GM03348 (cell line): ENCODE measurements around the gene BICC1.

ENCODE experiments used
- DNase-seq: peaks from one replicate; pipeline ENCODE4 v3.0.0; 2012; ENCODE audit warnings: low spot score

The BICC1 gene

DNA sequence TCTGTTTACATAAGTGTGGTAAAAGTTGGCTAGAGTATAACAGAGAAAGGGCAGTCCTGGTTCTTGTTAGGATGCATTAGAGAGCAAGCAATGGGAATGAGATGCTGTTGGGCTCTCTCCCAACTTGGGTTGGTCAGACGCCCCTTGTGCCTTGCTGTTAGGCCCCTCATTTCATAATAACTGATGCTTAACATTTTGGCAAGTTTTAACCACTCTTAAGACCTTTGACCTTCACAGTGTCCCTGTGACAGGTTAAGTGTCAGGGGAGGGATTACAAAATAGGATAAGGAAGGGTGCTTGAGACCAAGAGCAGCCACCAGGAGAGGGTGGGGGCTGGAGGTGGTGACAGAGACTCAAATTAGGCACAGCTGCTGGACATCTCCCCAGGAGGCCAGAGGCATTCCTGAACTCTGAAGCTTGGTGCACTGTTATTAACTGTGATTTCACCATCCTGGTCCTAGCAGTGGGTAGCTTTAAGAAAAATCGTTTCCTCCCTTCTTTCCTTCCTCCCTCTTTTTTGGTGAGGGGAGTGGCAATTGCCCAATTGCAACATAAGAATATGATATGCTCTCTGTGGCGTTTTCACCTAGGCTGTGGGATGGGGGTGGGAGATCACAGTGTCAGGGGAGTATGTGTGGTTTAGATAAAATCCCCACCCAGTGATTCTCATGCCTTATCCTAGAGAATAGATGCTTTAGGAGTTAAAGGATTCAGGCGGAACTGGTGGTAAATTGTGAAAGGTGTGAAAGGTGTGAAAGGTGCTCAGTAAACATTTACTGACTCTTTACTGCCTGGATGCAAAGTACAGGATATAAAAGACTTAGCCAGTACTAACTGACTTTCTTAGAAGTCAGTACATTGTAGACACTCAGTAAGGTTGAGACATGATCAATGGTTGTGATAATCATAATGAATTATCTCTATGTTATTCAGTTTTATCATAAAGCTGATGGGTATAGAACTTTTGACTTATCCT lies 270.5 kb downstream of the BICC1 start:
- peak; percentile 60 for DNase-seq

- DNase-seq: no peak
Observed at GRCh38 chr10:58784361-58784760, 271.7 kb downstream of the BICC1 start.

DNA sequence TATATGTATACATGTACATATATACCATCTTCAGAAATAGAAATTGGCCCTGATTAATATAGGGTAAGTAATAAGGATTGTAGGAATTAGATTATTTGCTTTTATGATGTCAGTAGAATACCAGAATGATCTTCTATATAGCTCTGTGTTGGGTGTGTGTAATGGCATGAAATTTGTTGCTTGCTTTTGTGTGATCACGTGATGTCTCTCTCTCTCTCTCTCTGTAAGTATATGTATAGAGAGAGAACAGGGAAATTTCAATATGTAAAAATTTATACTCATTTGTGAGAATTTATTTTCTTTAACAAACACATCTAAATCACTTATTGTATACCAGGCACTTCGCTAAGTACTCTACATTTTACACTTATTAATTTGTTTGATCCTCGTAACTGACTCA lies 272.7 kb downstream of the BICC1 start:
- DNase-seq: no peak

- peak; percentile 32 for DNase-seq
Observed at GRCh38 chr10:58791137-58791536, 278.5 kb downstream of the BICC1 start.

- DNase-seq: no peak
Observed at GRCh38 chr10:58795560-58795959, 282.9 kb downstream of the BICC1 start.

GRCh38 chr10:58796242-58796641 lies 283.6 kb downstream of the BICC1 start:
- no peak for DNase-seq

- DNase-seq: no peak
Observed at GRCh38 chr10:58796824-58797223, 284.2 kb downstream of the BICC1 start.

DNA sequence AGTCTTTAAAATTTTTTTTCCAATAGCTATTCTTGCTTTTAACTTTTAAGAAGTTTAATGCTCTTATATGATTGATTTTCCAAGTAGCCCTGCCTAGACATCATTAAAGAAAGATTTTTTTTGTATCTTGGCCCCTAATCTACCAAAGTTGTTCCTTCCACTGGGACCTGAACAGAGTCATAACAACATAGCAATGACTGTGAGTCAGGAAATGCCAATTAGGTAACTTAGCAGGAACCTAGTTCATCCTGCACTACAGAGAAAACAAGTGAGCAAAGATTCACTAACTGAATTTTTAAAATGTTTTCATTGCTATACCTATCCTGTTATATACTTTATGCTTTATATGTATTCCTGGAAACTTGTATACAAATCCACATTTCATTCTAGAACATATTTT lies 284.7 kb downstream of the BICC1 start:
- peak; percentile 43 for DNase-seq

DNA sequence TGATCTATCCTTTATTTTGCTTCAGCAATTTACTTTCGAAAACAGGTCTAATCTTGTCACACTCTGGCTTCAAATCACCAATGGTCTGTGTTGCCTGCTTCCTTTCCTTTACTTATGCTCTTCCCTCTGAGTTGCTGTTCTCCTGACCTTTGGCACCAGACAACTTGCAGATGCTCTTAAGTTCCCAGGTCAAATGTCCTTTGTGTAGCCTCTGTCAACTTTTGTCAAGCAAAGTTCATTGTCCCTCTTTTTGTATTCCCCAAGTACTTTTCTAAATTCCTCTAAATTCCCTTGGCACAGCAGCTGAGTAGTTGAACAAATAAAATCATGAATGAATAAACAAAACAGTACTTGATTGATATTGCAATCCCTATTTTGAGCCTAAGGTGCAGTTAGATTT lies 289.4 kb downstream of the BICC1 start:
- no peak for DNase-seq

DNA sequence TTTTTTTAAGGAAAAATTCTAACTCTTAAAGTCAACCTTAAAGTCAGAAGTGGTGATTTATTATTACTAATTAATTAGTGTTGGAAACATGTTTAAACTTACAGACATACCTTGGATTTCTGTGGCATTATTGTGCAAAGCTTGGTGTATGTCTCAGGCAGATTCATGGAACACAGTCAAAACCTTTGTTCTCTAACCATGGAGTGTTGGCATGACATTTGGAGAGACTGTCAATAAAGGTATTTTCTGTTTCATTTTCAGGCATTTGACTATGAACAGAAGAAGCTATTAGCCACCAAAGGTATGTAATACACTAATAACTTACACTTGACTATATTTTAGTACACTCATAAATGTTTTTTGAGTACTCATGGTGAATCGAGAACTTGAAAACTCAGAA lies 293.7 kb downstream of the BICC1 start:
- DNase-seq: no peak

GRCh38 chr10:58806970-58807628 lies 294.4 kb downstream of the BICC1 start:
- DNase-seq: no peak

- DNase-seq: peak; percentile 75
Observed at GRCh38 chr10:58807629-58808022, 295.0 kb downstream of the BICC1 start.

- no peak for DNase-seq
Observed at GRCh38 chr10:58810751-58811150, 298.1 kb downstream of the BICC1 start.

- DNase-seq: no peak
Observed at GRCh38 chr10:58813573-58813972, 300.9 kb downstream of the BICC1 start.

GRCh38 chr10:58817201-58817846 lies 304.7 kb downstream of the BICC1 start:
- no peak for DNase-seq

GRCh38 chr10:58818900-58819299 lies 306.2 kb downstream of the BICC1 start:
- DNase-seq: no peak

DNA sequence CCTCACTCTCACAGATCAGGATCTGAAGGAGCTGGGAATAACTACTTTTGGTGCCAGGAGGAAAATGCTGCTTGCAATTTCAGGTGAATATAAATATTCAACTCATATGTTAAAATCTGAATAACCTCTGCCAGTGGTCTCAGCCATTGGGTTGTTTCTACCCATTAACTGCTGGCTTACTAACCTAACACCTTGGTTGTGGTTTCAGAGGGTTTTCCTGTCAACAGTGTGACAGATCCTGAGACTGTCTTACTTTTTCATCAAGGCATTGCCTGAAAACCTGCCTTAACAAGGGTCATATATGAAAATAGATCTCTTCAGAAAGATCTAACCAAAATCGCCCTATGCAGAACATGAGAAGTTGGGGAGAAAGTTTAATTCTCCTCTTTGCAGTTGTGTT lies 307.7 kb downstream of the BICC1 start:
- DNase-seq: no peak

DNA sequence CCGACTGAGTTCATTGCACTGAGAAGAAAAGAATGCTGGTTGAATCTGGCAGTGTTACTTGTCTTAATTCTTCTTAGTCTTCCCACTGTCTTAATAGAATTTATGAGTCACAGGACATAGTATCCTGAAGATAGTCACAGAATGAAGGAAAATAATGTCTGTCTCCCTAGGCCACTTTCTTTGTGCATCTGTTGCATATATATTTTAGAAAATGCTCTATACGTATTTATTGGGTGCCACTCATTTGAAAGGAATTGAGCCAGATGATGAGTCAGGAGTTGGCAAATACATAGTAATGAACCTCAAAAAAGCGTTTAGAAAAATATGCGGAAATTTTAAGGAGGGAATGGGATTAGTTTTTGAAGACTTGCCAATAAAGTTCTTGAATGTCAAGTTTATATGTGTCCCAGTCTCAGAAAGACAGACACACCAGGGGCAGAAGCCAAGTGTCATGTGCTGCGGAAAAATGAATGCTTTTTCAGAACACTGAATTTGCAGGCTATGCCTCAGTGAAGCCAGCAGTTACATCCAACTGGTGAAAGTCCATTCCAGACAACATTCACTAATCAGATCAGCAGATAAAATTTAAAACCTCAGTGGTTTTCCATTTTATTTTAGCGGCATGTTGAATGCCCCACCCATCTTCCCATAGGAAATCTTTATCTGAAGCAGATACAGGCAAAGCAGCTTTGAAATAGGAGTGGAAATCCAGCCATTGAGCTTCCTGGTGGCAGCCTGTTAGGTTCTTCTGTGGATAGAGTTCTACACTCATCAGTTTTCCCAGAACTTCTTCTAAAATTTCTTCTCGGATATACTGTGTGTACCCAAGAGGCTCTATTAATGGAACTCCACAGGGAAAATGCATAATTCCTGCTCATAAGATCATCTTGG lies 308.4 kb downstream of the BICC1 start:
- DNase-seq: peak; percentile 30

DNA sequence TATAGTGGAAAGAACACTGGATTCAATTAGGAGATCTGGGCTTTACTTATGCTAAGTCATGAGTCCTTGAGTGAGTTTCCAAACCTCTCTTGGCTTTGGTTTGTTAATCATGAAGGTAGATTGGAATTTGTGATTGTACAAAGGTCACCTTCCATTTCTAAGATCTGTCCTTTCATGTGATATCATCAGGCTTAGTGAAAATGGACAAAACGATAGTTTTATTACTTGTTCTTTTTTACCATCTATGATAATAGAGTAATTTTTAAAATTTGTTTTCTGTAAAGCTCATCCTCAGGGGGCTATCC lies 309.0 kb downstream of the BICC1 start:
- no peak for DNase-seq

- DNase-seq: no peak
Observed at GRCh38 chr10:58823983-58824382, 311.3 kb downstream of the BICC1 start.

DNA sequence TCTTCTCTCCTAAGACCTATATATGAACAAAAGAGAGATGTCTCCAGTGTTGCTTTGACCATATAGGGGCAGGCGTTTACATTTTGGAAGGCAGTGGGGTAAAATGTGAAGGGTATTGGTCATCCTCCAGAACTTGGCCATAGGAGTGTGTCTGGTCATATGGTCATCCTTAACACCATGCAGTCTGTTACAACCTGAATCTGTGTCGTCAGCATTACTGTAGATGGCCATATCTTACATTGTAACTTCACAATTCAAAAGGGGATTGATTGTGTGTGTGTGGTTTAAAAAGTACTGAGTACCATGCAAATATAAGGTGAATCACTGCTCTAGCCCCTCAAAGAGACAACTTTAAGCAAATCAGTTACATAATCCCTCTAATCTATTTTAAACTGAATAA lies 311.7 kb downstream of the BICC1 start:
- DNase-seq: no peak

- no peak for DNase-seq
Observed at GRCh38 chr10:58826694-58827093, 314.0 kb downstream of the BICC1 start.
